HG03135 (cell line): ENCODE measurements around the gene DPYSL4.

Experiments used
- ATAC-seq: cut with Tn5 transposase; IDR thresholded peaks from one replicate; pipeline ENCODE4 v1.9.1; 2021; ENCODE audit warnings: mild to moderate bottlenecking, moderate library complexity; ENCODE audit not compliant: unreplicated experiment

DPYSL4 gene

GRCh38 chr10:132175907-132176581 is 10.7 kb upstream of the DPYSL4 start:
- no peak for ATAC-seq

- ATAC-seq = no peak
Measured at GRCh38 chr10:132176623-132177500, 9.9 kb upstream of the DPYSL4 start.

GRCh38 chr10:132178046-132178445 is 8.7 kb upstream of the DPYSL4 start:
- ATAC-seq = no peak

- ATAC-seq = no peak
Measured at GRCh38 chr10:132178672-132179545, 7.8 kb upstream of the DPYSL4 start.

GRCh38 chr10:132179551-132180392 is 7.0 kb upstream of the DPYSL4 start:
- ATAC-seq = no peak

GRCh38 chr10:132180736-132181135 is 6.0 kb upstream of the DPYSL4 start:
- ATAC-seq = no peak

- ATAC-seq = no peak
Measured at GRCh38 chr10:132181691-132182425, 4.9 kb upstream of the DPYSL4 start.

- no peak for ATAC-seq
Measured at GRCh38 chr10:132182591-132182990, 4.2 kb upstream of the DPYSL4 start.

- ATAC-seq = no peak
Measured at GRCh38 chr10:132183046-132183445, 3.7 kb upstream of the DPYSL4 start.

- ATAC-seq = no peak
Measured at GRCh38 chr10:132184816-132185593, 1.7 kb upstream of the DPYSL4 start.

- no peak for ATAC-seq
Measured at GRCh38 chr10:132185601-132186487, 904 bp upstream of the DPYSL4 start.

GRCh38 chr10:132187430-132188138 is 836 bp downstream of the DPYSL4 start:
- ATAC-seq = no peak

- no peak for ATAC-seq
Measured at GRCh38 chr10:132188331-132188730, 1.6 kb downstream of the DPYSL4 start.

- no peak for ATAC-seq
Measured at GRCh38 chr10:132189016-132189415, 2.3 kb downstream of the DPYSL4 start.

- no peak for ATAC-seq
Measured at GRCh38 chr10:132189810-132190422, 3.2 kb downstream of the DPYSL4 start.

- ATAC-seq = no peak
Measured at GRCh38 chr10:132192076-132192975, 5.6 kb downstream of the DPYSL4 start.
